HT-29 (cell line): Measurements from ENCODE around the gene ITCH. TPM values are rescaled to one million over a fixed set of nuclear protein-coding genes. Genes with fewer than 3 reads are reported as not detected.
A peak's percentile ranks its signal among the peaks of the same experiment; 100 is the strongest.
"Not testable (repeated sequence)": the region's sequence is repeated elsewhere in the genome, so short reads cannot be mapped to it uniquely, and the experiment has no call there.

Source experiments
- DNase-seq: peaks from one replicate; pipeline ENCODE4 v3.0.0-alpha.2; 2015; ENCODE audit warnings: low spot score
- total RNA-seq: library from RNA; depleted of rRNA; stranded (reverse); fragments of >200 nt; shearing (Covaris generic); gene quantifications from 2 replicates; pipeline ENCODE4 v1.2.3, GENCODE V29; 2014

The ITCH gene
- total RNA-seq, 1 experiment from 2014 or later = 19.3 TPM

DNA sequence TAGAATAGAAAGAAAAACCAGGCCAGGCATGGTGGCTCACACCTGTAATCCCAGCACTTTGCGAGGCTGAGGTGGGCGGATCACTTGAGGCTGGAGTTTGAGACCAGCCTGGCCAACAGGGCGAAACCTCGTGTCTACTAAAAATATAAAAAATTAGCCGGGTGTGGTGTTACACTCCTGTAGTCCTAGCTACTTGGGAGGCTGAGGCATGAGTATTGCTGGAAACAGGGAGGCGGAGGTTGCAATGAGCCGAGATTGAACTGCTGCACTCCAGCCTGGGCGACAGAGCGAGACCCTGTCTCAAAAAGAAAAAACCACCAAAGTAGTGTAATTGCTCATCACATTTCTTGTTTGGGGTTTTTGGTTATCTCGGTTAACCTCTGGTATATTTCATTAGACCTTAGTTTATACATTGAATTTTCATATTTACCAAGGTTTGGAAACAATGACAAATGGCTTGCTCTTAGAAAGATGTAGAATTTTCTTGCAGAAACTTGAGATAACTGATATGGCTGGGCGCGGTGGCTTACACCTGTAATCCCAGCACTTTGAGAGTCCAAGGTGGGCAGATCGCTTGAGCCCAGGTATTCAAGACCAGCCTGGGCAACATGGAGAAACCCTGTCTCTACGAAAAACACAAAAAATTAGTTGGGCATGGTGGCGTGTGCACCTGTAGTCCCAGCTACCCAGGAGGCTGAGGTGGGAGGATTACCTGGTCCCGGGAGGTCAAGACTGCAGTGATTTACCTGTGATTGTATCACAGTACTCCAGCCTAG, 14.2 kb downstream of the ITCH start:
- DNase-seq = no peak

- DNase-seq = no peak
Observed at GRCh38 chr20:34382174-34382573, 19.1 kb downstream of the ITCH start.

- not testable (repeated sequence) for DNase-seq
Observed at GRCh38 chr20:34382877-34383455, 19.9 kb downstream of the ITCH start.

- DNase-seq = no peak
Observed at GRCh38 chr20:34385464-34385863, 22.4 kb downstream of the ITCH start.

DNA sequence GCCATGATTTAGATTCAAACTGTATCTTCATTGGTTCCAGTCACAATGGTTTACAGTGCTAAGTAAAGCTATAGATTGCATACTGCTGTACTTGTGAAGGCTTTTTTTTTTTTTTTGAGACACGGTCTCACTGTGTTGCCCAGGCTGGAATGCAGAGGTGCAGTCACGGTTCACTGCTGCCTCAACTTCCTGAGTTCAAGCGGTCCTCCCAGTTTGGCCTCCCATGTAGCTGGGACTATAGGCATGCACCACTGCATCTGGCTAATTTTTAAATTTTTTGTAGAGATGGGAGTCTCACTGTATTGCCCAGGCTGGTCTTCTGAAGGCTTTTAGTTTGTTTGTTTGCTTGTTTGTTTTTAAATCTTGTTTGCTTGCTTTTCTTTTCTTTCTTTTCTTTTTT, 24.9 kb downstream of the ITCH start:
- no peak for DNase-seq

DNA sequence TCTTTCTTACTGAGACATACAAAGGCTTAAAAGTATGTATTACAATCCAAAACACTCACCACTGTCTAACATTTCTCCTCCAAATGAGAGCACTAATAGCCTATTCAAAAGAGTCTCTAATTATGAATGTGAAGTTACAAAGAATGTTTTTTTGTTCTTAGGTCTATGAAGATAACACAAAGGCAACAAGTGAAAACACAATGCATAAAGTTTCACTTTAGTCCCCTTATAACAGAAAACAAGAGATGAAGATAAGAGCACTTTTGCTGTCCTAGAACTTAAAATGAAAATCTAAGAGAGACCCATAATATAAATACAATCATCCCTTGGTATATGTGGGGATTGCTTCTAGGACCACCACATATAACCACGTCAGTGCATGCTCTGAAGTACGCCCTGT, 25.6 kb downstream of the ITCH start:
- no peak for DNase-seq

- peak; percentile 23 for DNase-seq
Observed at GRCh38 chr20:34389206-34389953, 26.3 kb downstream of the ITCH start.

- DNase-seq = no peak
Observed at GRCh38 chr20:34389954-34390555, 27.0 kb downstream of the ITCH start.

DNA sequence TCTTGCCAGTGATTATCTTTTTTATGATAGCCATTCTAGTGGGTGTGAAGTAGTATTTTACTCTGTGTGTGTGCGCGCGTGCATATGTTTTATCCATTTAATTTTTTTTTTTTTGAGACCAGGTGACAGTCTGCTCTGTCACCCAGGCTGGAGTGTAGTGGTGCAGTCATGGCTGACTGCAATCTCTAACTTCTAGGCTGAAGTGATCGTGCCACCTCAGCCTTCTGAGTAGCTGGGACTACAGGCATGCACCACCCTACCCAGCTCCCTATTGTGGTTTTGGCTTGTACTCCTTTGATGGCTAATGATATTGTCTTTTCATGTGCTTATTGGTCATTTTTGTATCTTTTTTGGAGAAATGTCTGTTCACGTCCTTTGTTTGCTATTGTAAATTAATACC, 33.3 kb downstream of the ITCH start:
- no peak for DNase-seq

DNA sequence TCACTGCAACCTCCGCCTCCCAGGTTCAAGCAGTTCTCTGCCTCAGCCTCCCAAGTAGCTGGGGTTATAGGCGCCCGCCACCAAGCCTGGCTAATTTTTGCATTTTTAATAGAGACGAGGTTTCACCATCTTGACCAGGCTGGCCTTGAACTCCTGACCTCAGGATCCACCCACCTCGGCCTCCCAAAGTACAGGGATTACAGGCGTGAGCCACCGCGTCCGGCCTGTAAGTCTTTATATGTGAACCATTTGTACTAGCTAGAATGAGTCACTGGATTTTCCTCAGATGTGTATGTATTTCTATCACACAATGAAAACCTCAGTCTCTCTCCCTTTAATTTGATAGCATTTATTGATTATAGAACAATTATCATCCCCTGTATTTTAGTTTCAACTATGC, 34.0 kb downstream of the ITCH start:
- DNase-seq = no peak

DNA sequence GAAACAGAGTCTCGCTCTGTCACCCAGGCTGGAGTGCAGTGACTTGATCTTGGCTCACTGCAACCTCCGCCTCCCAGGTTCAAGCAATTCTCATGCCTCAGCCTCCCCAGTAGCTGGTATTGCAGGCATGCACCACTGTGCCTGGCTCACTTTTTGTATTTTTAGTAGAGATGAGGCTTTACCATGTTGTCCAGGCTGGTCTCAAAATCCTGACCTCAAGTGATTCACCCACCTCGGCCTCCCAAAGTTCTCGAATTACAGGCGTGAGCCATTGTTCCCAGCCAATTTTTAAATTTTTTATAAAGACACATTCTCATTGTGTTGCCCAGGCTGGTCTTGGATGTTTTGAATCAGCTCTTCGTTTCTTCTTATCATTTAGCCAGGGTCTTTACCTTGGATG, 37.7 kb downstream of the ITCH start:
- DNase-seq = not testable (repeated sequence)

DNA sequence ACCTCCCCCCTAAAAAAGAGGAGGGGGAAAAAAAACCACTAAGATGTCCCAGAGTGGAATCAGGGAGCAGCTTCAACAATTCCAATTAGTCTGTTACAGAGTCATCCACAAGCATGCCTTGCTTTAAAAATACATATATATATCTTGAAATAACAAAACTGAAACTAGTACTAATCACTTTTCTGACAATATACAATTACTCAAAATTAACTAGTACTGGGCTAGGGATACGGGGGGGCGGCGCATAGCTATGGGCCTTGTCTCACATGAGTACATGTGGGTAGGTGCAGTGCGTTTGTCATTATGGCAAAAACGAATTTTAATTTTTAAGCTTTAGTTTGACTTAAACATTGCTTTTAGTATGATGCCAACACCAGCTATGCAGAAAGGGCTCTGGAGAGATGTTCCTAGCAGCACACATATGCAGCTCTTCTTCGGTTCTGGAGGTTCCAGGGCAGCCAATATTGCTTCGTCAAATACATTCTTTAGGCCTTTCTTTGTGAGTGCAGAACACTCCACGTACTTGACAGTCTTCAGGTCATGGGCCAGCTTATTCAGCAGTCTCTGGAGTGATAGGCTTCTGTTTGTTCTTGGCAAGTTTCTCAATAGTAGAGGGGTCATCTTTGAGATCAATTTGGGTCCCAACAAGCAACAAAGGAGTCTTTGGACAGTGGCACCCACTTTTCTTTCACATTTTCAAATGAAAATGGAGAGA, 38.8 kb downstream of the ITCH start:
- no peak for DNase-seq

- no peak for DNase-seq
Observed at GRCh38 chr20:34402461-34402860, 39.4 kb downstream of the ITCH start.

DNA sequence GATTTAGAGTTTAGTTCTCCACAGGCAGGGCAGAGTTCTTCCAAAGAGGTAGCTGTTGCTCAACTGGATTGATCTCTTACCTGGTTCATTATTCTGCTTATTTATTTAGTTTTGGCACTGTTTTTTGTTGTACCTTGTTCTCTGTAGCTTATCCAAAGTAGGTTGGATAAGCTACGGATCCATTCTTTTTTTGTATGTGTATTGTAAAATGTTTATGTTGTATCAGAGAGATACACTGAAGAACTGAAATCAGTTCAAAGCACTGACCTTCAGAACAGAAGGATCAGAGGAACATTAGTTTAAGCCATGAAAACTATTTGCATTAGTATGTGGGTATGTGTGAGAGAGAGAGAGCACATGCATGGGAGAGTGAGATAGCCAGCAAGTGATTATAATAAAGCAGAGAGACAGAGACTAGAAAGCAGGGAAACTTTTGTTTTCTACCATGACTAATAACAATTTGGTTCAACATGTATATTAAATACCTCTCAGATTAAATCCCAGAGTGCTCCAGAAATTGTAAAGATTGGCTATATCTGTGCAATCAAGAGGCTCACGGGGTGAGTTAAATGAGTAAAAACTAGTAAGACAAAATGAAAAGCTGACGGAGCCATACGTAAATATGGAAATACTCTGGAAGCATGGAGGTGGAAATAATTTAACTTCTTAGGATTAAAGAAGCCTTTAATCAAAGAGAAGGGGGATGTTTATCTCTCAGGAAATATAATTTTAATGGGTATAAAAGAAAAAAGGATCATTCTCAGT, 40.2 kb downstream of the ITCH start:
- no peak for DNase-seq

GRCh38 chr20:34403908-34404307, 40.8 kb downstream of the ITCH start:
- DNase-seq = no peak

- no peak for DNase-seq
Observed at GRCh38 chr20:34404803-34405202, 41.7 kb downstream of the ITCH start.

DNA sequence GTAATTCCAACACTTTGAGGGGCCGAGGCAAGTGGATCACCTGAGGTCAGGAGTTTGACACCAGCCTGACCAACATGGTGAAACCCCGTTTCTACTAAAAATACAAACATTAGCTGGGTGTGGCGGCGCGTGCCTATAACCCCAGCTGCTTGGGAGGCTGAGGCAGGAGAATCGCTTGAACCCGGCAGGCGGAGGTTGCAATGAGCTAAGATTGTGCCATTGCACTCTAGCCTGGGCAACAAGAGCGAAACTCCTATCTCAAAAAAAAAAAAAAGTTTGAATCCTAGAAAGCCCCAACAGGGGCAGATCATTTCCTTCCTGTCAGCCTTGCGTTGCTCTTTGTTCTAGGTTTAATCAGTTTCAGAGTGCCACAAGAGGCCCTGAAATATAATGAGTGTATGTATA, 42.2 kb downstream of the ITCH start:
- not testable (repeated sequence) for DNase-seq

GRCh38 chr20:34405942-34406341, 42.9 kb downstream of the ITCH start:
- not testable (repeated sequence) for DNase-seq

DNA sequence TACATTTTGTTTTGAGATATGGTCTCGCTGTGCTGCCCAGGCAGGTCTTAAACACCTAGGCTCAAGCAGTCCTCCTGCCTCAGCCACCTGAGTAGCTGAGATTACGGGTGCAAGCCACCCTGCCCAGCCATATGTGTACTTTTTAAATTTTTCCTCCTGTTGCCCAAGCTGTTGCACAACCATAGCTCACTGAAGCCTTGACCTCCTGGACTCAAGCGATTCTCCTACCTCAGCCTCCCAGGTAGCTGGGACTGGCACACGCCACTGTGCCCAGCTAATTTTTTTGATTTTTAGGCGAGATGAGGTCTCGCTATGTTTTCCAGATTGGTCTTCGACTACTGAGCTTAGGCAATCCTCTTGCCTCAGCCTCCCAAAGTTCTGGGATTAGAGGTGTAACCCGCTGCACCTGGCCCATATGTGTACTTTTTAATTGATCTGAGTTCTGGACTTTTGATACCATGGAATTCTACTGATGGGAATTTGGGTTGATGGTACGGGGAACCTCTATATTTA, 44.9 kb downstream of the ITCH start:
- DNase-seq = no peak

DNA sequence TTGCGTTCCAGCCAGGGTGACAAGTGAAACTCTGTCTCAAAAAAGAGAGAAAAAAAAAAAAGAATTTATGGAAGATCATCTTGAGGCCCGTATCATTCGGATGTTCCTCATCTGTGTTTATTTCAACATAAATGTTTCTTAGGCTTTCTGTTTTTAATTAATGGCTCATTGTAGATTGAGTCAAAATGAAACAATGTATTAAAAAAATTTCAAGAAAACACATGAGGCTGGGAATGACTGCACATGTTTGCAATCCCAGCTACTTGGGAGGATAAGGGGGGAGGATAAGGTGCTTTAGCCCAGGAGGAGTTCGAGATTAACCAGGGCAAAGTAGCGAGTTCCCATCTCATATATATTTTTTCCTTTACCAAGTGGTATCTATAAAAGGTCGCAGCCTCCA, 47.3 kb downstream of the ITCH start:
- no peak for DNase-seq

- DNase-seq = no peak
Observed at GRCh38 chr20:34412453-34412852, 49.4 kb downstream of the ITCH start.
